Nephron progenitor cell (in vitro differentiated cells): ENCODE measurements around the gene ZNF354C.

Experiments used
- DNase-seq: peaks from one replicate; pipeline ENCODE4 v3.0.0; 2021
- H3K27ac Mint-ChIP-seq: 2 replicates; pipeline ENCODE4 v1.8.0; 2021; ENCODE audit warnings: mild to moderate bottlenecking, moderate library complexity, mixed read lengths
- H3K27me3 Mint-ChIP-seq: 2 replicates; pipeline ENCODE4 v1.8.0; 2021; ENCODE audit warnings: mild to moderate bottlenecking, low read depth, mixed read lengths; ENCODE audit not compliant: poor library complexity
- H3K36me3 Mint-ChIP-seq: 2 replicates; pipeline ENCODE4 v1.8.0; 2021; ENCODE audit warnings: low read depth, mixed read lengths
- H3K4me1 Mint-ChIP-seq: 2 replicates; pipeline ENCODE4 v1.8.0; 2021; ENCODE audit warnings: mixed read lengths
- H3K4me3 Mint-ChIP-seq: 2 replicates; pipeline ENCODE4 v1.8.0; 2021; ENCODE audit warnings: mild to moderate bottlenecking, moderate library complexity, mixed read lengths
- H3K9me3 Mint-ChIP-seq: 2 replicates; pipeline ENCODE4 v1.8.0; 2021; ENCODE audit warnings: mild to moderate bottlenecking, moderate library complexity, mixed read lengths
- CTCF ChIP-seq: fragments of 200-600 bp; sonication (generic); IDR thresholded peaks from 2 replicates; pipeline ENCODE4 v1.5.0; 2021; ENCODE audit warnings: antibody characterized with exemption

Gene ZNF354C

GRCh38 chr5:179120951-179121666 lies 60.9 kb downstream of the ZNF354C start:
- no peaks in the 10 kb centered on the region for H3K4me1 Mint-ChIP-seq
- H3K36me3 Mint-ChIP-seq = peaks cover 11% of the 10 kb centered on the region

GRCh38 chr5:179121667-179122111 lies 61.5 kb downstream of the ZNF354C start:
- no peak for DNase-seq
- Mint-ChIP-seq H3K27me3 (peaks cover 6% of the 10 kb centered on the region), H3K9me3 (peaks cover 76% of the 10 kb centered on the region), H3K36me3 (peaks cover 14% of the 10 kb centered on the region), H3K27ac (no peak overlapping the region), H3K4me3 (no peak overlapping the region), H3K4me1 (no peaks in the 10 kb centered on the region)
- no peak for TF ChIP-seq CTCF

More at GRCh38 chr5:179120951-179121666, 60.9 kb downstream of the ZNF354C start:
- peaks cover 10% of the 10 kb centered on the region for H3K27me3 Mint-ChIP-seq
- no peak overlapping the region for H3K27ac Mint-ChIP-seq
- DNase-seq = no peak
- TF ChIP-seq CTCF = no peak
- H3K9me3 Mint-ChIP-seq = peaks cover 76% of the 10 kb centered on the region
- no peak overlapping the region for H3K4me3 Mint-ChIP-seq

- Mint-ChIP-seq H3K27ac (no peak overlapping the region), H3K36me3 (peaks cover 22% of the 10 kb centered on the region), H3K27me3 (no peaks in the 10 kb centered on the region), H3K4me3 (no peak overlapping the region), H3K9me3 (peaks cover 76% of the 10 kb centered on the region), H3K4me1 (no peaks in the 10 kb centered on the region)
- no peak for TF ChIP-seq CTCF
- no peak for DNase-seq
Observed at GRCh38 chr5:179122411-179123108, 62.4 kb downstream of the ZNF354C start.

- Mint-ChIP-seq H3K27me3 (peaks cover 3% of the 10 kb centered on the region), H3K4me3 (no peak overlapping the region), H3K27ac (no peak overlapping the region), H3K4me1 (no peaks in the 10 kb centered on the region), H3K36me3 (peaks cover 27% of the 10 kb centered on the region), H3K9me3 (peaks cover 77% of the 10 kb centered on the region)
- no peak for DNase-seq
- no peak for TF ChIP-seq CTCF
Observed at GRCh38 chr5:179123109-179123426, 62.9 kb downstream of the ZNF354C start.

GRCh38 chr5:179123491-179124272 lies 63.5 kb downstream of the ZNF354C start:
- DNase-seq = no peak

More at GRCh38 chr5:179123491-179124272, 63.5 kb downstream of the ZNF354C start:
- H3K9me3 Mint-ChIP-seq = peaks cover 75% of the 10 kb centered on the region
- H3K27me3 Mint-ChIP-seq = peaks cover 3% of the 10 kb centered on the region
- H3K36me3 Mint-ChIP-seq = peaks cover 31% of the 10 kb centered on the region
- no peak overlapping the region for H3K4me3 Mint-ChIP-seq
- H3K27ac Mint-ChIP-seq = no peak overlapping the region
- no peaks in the 10 kb centered on the region for H3K4me1 Mint-ChIP-seq
- TF ChIP-seq CTCF = no peak
